GM12875 (cell line): ENCODE results near the gene PAX5.
"Not testable (repeated sequence)": the region's sequence is repeated elsewhere in the genome, so short reads cannot be mapped to it uniquely, and the experiment has no call there.

Experiments
- H3K4me3 ChIP-seq: one replicate; pipeline ENCODE4 v1.5.1; 2011; ENCODE audit warnings: low read depth, low read length, control low read depth
- TF ChIP-seq, protein P1 (sequence below): IDR thresholded peaks from 2 replicates; pipeline ENCODE4 v1.5.1; 2011; ENCODE audit warnings: low read depth, mild to moderate bottlenecking, control low read depth, inconsistent platforms, low read length, moderate library complexity, borderline replicate concordance; ENCODE audit not compliant: insufficient read depth

Gene PAX5

DNA sequence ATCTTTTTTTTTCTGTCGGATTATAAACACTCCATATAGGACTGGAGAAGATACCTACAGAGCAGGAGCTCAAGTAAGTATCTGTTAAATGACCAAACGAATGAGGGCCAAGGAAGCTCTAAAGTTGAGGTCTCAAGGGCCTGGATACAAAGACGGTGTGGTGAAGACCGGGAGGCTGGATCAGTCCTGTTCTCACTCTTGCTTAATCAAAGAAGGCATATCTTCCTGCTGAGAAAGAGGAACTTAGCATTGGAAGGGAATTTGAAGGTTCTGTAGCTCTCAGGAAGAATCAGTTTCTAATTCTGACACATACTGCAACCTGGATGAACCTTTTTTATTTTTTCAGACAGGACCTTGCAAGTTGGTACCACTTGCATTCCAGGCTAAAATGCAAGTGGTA, 28.3 kb upstream of the PAX5 start:
- TF ChIP-seq, protein P1, sequence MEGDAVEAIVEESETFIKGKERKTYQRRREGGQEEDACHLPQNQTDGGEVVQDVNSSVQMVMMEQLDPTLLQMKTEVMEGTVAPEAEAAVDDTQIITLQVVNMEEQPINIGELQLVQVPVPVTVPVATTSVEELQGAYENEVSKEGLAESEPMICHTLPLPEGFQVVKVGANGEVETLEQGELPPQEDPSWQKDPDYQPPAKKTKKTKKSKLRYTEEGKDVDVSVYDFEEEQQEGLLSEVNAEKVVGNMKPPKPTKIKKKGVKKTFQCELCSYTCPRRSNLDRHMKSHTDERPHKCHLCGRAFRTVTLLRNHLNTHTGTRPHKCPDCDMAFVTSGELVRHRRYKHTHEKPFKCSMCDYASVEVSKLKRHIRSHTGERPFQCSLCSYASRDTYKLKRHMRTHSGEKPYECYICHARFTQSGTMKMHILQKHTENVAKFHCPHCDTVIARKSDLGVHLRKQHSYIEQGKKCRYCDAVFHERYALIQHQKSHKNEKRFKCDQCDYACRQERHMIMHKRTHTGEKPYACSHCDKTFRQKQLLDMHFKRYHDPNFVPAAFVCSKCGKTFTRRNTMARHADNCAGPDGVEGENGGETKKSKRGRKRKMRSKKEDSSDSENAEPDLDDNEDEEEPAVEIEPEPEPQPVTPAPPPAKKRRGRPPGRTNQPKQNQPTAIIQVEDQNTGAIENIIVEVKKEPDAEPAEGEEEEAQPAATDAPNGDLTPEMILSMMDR, result no peak
- H3K4me3 ChIP-seq, result no peak overlapping the region

DNA sequence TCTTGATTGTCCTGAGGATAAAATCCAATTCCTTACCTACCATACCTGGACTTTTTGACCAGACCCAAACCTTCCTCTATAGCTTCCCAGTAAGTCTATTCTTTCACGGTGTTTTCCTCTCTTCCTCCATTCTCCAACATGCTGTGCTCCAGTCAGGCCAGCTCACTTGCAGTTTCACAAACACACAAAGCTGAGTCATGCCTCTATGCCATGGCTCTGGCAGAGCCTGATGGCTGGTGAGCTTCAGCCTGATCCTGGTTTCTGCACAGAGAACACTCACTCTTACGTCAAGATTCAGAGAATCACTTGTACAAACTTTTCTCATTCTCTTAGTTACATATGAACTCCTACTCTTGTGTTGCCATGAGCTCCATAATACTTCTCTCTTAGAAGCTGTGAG, 27.7 kb upstream of the PAX5 start:
- H3K4me3 ChIP-seq, result no peak overlapping the region
- TF ChIP-seq, protein P1, result no peak

DNA sequence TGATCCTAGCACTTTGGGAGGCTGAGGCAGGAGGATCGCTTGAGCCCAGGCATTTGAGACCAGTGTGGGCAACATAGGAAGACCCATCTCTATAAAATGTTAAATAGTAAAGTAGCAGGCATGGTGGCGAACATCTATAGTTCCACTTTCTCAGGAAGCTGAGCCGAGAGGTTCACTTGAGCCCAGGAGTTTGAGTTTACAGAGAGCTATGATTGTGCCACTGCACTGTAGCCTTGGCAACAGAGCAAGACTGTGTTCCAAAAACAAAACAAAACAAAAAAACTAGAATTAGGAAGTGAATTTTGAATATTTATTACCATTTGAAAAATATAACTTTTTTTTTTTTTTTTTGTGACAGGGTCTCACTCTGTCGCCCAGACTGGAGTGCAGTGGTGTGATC, 26.8 kb upstream of the PAX5 start:
- H3K4me3 ChIP-seq, result no peak overlapping the region
- TF ChIP-seq, protein P1, result no peak

DNA sequence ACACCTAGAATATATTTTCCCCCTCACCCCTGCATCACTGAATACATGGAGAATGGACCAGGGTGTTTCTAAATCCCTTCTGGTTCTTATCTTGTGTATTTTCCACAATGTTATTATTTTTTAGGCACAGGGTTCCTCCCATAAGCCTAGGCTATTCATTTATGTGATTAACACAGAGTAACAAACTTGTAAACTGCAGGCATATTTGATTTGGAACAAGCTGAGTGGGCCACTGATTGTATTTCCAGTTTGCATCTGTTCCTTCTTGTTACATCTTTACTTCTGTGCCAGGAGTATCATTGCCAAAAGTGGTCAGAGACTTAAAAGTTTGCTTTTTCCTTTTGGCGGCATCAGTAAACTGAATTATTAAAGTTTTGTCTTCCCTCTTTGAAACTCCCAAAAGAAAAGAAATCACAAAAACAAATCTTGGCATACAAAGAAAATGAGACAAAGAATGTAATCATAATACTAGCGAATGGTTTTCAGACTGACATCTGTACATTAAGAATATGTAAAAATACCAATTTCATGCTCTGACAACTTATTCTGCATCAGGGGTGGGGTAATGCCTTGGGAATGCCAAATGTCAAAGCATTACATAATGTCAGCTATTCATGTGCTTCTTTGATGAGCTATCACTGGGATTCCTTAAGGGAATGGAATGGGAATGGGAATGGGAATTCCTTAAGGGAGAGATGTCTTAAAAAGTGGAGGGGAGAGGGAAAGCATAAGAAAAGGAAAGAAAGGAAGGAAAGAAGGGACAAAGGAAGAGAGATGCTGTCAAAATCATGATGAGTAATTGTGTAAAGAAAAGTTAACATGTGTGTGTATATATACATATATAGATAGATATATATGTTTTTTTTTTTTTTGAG, 22.2 kb upstream of the PAX5 start:
- TF ChIP-seq, protein P1, result no peak
- H3K4me3 ChIP-seq, result no peak overlapping the region

DNA sequence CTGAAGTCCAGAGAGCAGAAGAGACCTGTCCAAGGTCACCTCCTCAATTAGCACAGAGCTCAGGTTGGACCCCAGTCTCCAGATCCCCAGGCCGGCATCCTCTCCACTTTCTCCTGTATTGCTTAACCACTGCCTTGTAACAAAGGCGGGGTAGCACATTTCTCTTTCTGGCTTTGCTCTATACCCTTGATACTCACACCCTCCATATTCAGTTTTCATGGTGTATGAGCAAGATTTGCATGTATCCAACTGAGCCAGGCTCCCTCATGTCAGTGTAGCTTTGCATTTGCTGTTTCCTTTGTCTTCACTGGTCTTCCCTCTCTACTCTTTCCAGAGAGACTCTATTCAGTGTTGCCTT, 20.3 kb upstream of the PAX5 start:
- H3K4me3 ChIP-seq, result not testable (repeated sequence)

DNA sequence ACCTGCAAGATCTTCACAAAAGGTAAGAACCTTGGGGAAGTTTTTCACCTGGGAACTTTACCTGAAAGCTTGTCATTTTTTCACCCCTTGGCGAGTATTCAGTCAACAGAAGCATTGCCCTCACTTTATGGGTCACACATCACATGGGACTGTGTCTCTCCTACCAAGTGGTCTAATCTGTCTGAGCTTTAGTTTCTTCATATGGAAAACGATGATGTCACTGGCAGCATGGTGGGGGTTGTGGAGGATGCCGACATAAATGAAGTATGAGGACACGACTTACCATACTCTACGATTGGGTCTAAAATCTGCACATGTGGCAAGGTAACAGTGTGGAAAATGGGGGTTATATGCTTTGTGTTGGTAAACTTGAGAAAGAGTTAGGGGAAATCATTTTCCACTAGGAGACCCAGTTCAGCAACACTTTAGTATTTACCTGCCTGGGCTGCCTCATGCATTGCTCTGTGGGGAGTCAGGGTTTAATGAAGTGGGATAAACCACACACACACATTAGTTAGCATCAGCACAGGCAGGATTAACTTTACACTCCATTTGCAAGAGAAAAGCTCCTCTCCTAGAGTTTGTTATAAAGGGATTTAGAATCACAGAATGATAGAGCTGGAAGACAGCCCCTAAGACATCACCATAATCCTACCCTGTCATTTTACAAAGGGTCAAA, 19.8 kb upstream of the PAX5 start:
- H3K4me3 ChIP-seq, result no peak overlapping the region
- TF ChIP-seq, protein P1, result no peak

DNA sequence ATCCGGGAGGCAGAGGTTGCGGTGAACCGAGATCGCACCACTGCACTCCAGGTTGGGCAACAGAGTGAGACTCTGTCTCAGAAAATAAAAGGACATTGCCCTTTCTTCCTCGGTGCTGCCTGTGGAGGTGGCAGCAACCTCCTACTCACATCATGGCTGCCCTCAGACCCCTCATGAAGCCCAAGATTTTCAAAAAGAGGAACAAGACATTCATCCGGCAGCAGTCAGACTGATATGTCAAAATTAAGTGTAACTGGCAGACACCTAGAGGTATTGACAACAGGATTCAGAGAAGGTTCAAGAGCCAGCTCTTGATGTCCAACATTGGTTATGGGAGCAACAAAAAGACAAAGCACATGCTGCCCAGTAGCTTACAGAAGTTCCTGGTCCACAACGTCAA, 12.6 kb upstream of the PAX5 start:
- TF ChIP-seq, protein P1, result no peak

More for the DNA sequence above, 12.6 kb upstream of the PAX5 start:
- H3K4me3 ChIP-seq, result no peak overlapping the region
